Measurements from ENCODE around the gene CDCP2.

DNA sequence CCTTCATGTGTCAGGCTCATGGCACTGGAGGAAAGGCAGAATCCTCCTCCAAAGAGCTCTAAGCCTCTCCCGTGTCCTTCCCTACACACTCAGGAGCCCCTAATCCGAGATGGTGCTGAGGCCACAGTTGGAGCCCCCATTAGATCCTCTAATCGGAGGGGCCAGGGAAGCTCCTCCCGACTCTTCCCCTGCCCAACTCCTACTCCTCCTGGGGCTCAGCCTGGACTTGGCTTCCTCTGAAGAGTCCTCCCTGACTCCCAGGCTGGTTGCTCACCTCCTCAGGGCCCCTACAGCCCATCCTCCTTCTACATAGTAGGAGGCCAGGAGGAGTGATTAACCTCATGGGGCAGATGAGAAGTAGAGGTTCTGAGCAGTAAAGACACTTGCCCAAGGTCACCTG lies 21.3 kb upstream of the CDCP2 start:
- TF ChIP-seq, protein P1, sequence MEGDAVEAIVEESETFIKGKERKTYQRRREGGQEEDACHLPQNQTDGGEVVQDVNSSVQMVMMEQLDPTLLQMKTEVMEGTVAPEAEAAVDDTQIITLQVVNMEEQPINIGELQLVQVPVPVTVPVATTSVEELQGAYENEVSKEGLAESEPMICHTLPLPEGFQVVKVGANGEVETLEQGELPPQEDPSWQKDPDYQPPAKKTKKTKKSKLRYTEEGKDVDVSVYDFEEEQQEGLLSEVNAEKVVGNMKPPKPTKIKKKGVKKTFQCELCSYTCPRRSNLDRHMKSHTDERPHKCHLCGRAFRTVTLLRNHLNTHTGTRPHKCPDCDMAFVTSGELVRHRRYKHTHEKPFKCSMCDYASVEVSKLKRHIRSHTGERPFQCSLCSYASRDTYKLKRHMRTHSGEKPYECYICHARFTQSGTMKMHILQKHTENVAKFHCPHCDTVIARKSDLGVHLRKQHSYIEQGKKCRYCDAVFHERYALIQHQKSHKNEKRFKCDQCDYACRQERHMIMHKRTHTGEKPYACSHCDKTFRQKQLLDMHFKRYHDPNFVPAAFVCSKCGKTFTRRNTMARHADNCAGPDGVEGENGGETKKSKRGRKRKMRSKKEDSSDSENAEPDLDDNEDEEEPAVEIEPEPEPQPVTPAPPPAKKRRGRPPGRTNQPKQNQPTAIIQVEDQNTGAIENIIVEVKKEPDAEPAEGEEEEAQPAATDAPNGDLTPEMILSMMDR (IDR thresholded peaks at IDR 0.05) = no peak
- TF ChIP-seq POLR2A (IDR thresholded peaks at IDR 0.05) = no peak
